ENCODE data around the gene DIAPH2. TPM values are rescaled to one million over a fixed set of nuclear protein-coding genes. Genes with fewer than 3 reads are reported as not detected.

DIAPH2 gene
- total and polyA plus RNA-seq, 12 donors: 1.8 to 13.6 (median 10.1) TPM

GRCh38 chrX:97527725-97528124, 843.1 kb downstream of the DIAPH2 start:
- ATAC-seq: no peak
- no peak overlapping the region for H3K27ac ChIP-seq
- WGBS, 2 donors: 49 to 67% methylated on average over 1 of the region's 1 CpG

GRCh38 chrX:97529536-97530200, 845.0 kb downstream of the DIAPH2 start:
- Histone ChIP-seq H3K4me1 (no peaks in the 10 kb centered on the region), H3K36me3 (no peaks in the 10 kb centered on the region), H3K27ac (no peak overlapping the region), H3K9me3 (peaks cover 0 to 18% (median 12%) of the 10 kb centered on the region in 11 donors), H3K4me3 (no peak overlapping the region), H3K27me3 (no peaks in the 10 kb centered on the region)
- intact Hi-C loops (cut with DNase I): no loop called here
- ATAC-seq: no peak
- no peak for TF ChIP-seq CTCF (IDR thresholded peaks at IDR 0.05)
- DNase-seq: no peak
- WGBS, 2 donors: 39 to 45% methylated on average over 1 of the region's 1 CpG

More at GRCh38 chrX:97527725-97528124, 843.1 kb downstream of the DIAPH2 start:
- intact Hi-C loops (cut with DNase I): no loop called here
- H3K27me3 ChIP-seq: no peaks in the 10 kb centered on the region
- no peak overlapping the region for H3K4me3 ChIP-seq
- no peak for DNase-seq
- peaks cover 0 to 18% (median 12%) of the 10 kb centered on the region in 11 donors for H3K9me3 ChIP-seq
- TF ChIP-seq CTCF (IDR thresholded peaks at IDR 0.05): no peak
- H3K4me1 ChIP-seq: no peaks in the 10 kb centered on the region
- H3K36me3 ChIP-seq: no peaks in the 10 kb centered on the region

GRCh38 chrX:97531825-97532224, 847.2 kb downstream of the DIAPH2 start:
- TF ChIP-seq CTCF (IDR thresholded peaks at IDR 0.05): no peak
- Histone ChIP-seq H3K4me3 (no peak overlapping the region), H3K36me3 (no peaks in the 10 kb centered on the region), H3K9me3 (peaks cover 0 to 18% (median 12%) of the 10 kb centered on the region in 11 donors), H3K27me3 (no peaks in the 10 kb centered on the region), H3K4me1 (no peaks in the 10 kb centered on the region), H3K27ac (no peak overlapping the region)
- ATAC-seq (no peak), DNase-seq (no peak)
- intact Hi-C loops (cut with DNase I): no loop called here
- 93% methylated on average over 3 of the region's 3 CpGs for WGBS, 2 donors

GRCh38 chrX:97538745-97539144, 854.1 kb downstream of the DIAPH2 start:
- no peak overlapping the region for H3K4me3 ChIP-seq
- TF ChIP-seq CTCF (IDR thresholded peaks at IDR 0.05): no peak
- no peak for DNase-seq
- 79 to 87% methylated on average over 3 of the region's 3 CpGs for WGBS, 2 donors
- H3K27ac ChIP-seq: no peak overlapping the region
- no peaks in the 10 kb centered on the region for H3K36me3 ChIP-seq
- H3K4me1 ChIP-seq: no peaks in the 10 kb centered on the region
- H3K9me3 ChIP-seq: no peaks in the 10 kb centered on the region
- intact Hi-C loops (cut with DNase I): no loop called here
- no peaks in the 10 kb centered on the region for H3K27me3 ChIP-seq
- ATAC-seq: no peak

All from heart right ventricle (tissue), 16 donors.